NOMO-1 treated with dmso at 0.1 percent for 144 hours (cell line): ENCODE results near the gene TCF12.

Experiments
- DNase-seq: peaks from one replicate; lab custom pipeline; 2025; ENCODE audit not compliant: unreplicated experiment; lab: John Stamatoyannopoulos, UW

Gene TCF12

DNA sequence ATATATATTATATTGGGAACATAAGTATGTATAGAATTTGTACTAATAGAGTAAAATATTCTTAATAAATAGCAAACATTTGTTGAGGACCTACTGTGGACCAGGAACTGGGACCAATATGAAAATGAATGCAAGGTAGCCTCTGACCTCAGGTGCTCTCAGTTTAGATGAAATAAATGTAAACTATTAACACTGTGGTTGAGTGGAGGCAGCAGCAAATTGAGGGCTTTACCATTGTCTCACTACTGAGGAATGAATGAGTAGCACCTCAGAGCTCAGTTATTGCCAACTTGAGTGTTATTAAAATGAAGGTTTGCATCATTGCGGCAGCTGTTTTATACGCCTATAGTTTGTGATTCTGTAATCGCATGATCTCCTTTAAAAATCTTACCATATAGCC lies 366.9 kb downstream of the TCF12 start:
- DNase-seq = no peak

DNA sequence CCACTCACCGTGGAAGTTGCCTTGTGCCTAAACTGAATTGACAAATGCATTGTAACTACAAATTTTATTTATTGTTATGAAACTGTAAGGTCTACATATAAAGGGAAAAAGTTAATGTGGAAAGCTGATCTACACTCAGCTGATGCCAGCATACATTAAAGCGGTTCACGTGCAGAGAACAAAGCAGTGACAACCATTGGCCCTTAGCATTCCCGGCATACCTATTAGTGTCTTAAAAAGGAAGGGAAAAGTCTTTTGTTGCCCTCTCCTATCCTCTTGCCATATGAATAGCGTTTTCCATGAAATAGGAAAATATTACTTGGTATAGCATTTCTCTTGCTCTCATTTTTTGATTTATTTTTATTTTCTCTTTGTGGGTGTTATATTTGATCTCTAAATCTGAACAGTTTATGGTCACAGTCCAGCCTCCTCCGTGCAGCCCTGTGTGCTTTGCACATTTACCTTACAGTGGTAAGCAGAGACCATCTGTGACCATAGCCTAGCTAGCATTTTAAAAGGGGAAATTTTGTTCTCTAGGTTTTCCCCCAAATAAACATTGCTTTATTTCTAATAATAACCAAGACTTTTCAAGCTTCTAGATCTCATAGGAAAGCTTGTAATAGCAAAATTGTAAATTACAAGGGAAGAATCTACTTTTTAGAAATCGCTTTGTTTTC lies 368.1 kb downstream of the TCF12 start:
- DNase-seq = no peak

DNA sequence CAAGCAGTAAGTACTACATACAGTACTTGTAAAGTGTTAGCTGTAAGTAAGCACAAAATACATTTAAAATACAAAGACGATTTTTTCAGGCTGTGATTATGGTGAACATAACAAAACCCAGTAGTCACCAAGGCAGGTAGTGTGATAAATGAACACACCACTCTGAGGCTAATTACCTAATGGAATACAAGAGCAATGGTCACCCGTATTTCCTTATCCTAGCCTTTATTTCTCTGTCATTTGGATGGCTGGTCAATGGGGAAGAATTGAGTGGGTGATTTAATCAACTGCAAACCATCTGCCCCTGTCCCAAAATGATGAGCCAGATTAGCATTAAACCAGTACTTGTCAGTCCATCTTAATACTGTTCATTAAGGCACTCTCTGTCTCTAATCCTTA lies 368.7 kb downstream of the TCF12 start:
- DNase-seq = no peak

DNA sequence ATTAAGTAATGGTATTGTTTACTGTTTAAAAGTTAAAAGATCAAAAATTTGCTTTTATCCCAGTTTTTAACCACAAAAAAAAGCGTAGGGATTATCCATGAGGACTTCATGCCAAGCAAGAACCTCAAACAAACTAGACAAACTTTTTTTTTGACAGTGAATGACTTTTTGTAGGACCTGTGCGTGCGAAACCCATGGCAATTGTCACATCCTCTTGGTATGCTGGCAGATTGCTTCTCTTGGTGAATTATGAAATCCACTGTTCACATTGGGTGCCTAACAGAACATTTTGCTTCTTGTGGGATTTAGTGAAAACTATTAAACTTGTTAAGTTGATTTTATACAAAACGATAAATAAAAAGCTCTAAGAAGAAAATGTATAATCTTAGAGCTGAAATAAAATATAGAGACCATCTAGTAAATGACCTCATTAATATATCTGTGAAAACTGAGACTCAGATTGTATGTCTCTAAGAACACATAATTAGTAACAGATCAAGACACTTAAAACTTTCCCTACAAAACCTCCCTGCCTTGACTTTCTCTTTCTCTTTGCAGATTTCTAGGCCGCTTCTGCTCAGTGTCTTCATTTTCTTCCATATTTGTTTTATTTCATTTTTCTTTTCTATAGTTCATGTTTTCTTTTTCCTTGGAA lies 370.6 kb downstream of the TCF12 start:
- DNase-seq = peak; percentile 31

- DNase-seq = no peak
These were observed 371.7 kb downstream of the TCF12 start for GRCh38 chr15:57290187-57290586.

DNA sequence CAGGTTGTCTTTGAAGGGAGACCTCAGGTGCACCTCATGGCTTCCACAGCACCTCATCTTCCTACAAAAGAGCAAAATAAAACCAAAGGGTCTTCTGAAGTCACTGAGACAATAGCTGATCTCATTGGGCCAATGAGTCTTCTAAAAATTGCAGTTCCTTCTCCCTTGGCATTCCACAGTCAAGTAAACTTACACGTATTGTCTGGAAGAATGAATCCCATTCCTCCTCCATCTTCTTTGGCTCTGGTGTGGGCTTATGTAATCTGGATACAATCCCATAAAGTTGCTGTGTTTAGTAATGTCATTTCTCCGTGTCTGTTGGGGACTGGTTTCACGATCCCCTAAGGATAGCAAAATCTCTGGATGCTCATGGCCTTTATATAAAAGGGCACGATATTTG lies 372.4 kb downstream of the TCF12 start:
- DNase-seq = no peak

DNA sequence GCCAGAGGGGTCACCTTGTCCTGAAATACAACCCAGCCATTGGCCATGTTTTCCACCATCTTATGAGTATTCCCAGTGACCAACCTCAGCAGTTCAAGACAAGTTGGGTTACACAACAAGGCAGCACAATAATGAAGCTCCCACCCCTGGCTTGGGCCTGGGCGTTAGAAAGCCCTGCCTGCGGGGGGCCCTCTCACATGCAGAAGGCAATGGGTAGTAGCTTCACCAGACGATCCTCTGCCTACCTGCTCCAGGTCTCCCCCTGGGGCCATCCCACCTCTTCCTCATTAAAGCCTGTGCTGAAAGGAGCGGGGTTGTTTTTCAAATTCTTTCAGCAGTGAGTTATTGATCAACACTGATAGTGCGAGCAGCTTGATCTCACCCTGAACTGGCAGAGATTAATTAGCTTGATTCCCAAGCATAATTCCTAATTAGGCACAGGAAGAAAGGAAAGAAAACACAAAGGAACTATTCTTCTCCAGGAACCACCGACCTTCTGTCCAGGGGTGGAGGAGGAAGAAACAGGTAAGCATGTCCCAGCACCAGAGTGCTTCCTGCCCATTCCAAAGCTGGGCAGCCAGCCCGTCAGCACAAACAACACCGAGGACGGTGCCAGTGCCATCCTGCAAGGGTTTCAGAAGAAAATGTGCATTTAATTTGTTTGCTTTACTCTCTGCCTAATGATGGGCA lies 378.2 kb downstream of the TCF12 start:
- no peak for DNase-seq

GRCh38 chr15:57297163-57297593 lies 378.7 kb downstream of the TCF12 start:
- DNase-seq = no peak

- no peak for DNase-seq
These were observed 379.2 kb downstream of the TCF12 start for GRCh38 chr15:57297630-57298029.

GRCh38 chr15:57298204-57298603 lies 379.8 kb downstream of the TCF12 start:
- DNase-seq = no peak

GRCh38 chr15:57298843-57299550 lies 380.6 kb downstream of the TCF12 start:
- DNase-seq = no peak

GRCh38 chr15:57301307-57301706 lies 382.9 kb downstream of the TCF12 start:
- no peak for DNase-seq

- DNase-seq = no peak
These were observed 384.3 kb downstream of the TCF12 start for GRCh38 chr15:57302640-57303257.

DNA sequence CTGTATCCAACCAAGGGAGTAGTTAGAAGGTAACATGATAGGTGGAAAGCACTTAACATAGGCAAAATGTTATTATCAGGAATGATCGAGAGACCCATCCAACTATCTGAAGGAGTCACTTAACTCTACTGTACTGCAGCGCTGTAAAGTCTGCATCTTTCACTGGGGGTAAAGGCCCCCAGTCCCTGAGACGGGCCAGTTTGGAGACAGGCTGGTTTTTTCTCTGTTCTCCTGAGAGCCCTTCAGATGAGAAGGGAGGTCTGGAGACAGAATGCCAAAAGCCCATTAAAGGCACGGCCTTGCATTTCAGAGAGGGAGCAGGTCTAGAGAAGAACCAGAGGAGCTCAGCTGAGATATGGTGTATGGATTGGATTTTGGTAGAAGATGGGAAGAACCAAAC lies 386.6 kb downstream of the TCF12 start:
- no peak for DNase-seq

DNA sequence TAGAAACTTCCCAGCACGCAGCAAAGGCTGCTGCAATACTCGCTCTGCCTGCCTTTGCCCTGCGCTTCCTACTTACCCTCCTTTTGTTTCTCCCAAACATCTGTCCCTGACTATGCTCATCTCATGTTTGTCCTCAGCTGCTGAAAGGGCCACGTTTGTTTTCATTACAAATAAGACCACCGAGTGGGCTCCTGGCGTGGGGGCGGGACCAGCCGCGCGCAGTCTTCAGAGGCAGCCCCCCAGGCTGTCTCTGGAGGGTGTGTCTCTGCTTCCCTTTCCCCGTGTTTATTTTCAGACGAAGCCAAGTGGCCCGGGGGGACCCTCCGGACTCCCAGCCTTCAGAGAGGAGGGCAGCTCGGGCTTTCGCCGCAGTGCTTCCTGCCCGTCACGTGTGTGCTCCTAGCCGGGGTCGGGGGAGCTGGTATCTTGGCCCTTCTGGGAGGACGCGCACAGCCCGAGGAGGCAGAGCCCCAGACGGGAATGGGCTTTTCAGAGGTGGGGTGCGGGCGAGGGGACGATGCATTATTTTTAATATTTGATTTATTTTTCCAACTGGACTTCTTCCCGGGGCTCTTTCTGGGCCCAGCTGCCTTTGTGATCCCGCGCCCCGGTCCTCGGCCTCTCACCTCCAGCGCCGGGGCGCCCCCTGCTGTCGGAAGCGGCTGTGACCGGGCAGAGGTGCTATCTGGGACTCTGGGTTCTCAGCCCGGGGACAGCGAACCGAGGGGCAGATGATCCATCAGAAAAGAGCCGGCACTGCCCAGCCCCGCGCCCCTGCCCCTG lies 387.9 kb downstream of the TCF12 start:
- peak; percentile 43 for DNase-seq

GRCh38 chr15:57306944-57307411 lies 388.5 kb downstream of the TCF12 start:
- no peak for DNase-seq

DNA sequence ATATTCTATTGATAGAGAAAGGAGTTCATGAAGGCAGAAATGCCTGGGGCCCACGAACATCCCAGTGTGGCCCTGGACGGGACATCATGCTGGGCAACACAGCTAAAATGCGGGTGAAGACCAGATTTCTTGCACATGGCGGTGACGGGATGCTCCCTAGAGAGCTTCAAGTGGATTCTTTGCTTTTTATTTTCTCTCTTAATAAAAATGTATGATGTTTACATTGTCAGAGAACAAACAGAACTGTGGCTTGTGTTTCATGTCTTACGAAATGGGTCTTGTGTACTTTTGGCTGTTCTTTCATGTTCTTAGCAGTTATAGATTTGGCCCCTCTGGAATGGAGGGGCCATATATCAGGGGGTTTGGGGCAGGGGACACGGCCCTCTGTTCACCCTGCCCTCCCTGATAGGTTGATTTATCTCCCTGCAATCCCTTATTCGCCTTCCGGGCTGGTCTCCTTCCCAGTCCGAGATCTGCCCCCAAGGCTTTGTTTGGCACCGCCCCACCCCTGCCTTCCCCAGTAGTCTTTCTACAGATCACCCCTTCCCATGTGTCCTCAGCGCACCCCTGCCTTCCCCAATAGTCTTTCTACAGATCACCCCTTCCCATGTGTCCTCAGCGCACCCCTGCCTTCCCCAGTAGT lies 389.2 kb downstream of the TCF12 start:
- DNase-seq = no peak

- no peak for DNase-seq
These were observed 389.7 kb downstream of the TCF12 start for GRCh38 chr15:57308170-57308545.

GRCh38 chr15:57309856-57310760 lies 391.7 kb downstream of the TCF12 start:
- no peak for DNase-seq
